HL-60 (cell line): ENCODE results near the gene RSRP1.

Experiments
- DNase-seq, 2 experiments: peaks; one replicate each; pipeline ENCODE4 v3.0.0-alpha.2; 2010 to 2020; ENCODE audit warnings: low read depth in 1 of 2, low spot score in 1 of 2
- H3K27ac ChIP-seq: fragments of 250-450 bp; sonication (Bioruptor Pico); replicated peaks from 2 replicates; pipeline ENCODE4 v1.5.1; 2020; ENCODE audit warnings: mild to moderate bottlenecking, moderate library complexity
- H3K27me3 ChIP-seq: fragments of 250-450 bp; sonication (Bioruptor Pico); 2 replicates; pipeline ENCODE4 v1.5.1; 2021; ENCODE audit warnings: mild to moderate bottlenecking, moderate library complexity; ENCODE audit not compliant: insufficient read depth, poor library complexity, severe bottlenecking
- H3K4me3 ChIP-seq: replicated peaks from 2 replicates; pipeline ENCODE4 v1.5.1; 2011; ENCODE audit warnings: mild to moderate bottlenecking, control low read depth, low read length; ENCODE audit not compliant: insufficient read depth
- CTCF ChIP-seq: IDR thresholded peaks from one replicate; pipeline ENCODE4 v1.5.1; 2011; ENCODE audit warnings: low read length, control low read depth, inconsistent platforms; ENCODE audit not compliant: insufficient read depth
- GABPA ChIP-seq: IDR thresholded peaks from 2 replicates; pipeline ENCODE4 v1.6.1; 2012; ENCODE audit warnings: low read depth
- POLR2AphosphoS5 ChIP-seq: IDR thresholded peaks from 2 replicates; pipeline ENCODE4 v1.6.1; 2012; ENCODE audit warnings: low read depth
- REST ChIP-seq: IDR thresholded peaks from 2 replicates; pipeline ENCODE4 v1.6.1; 2012; ENCODE audit warnings: low read depth; ENCODE audit not compliant: insufficient replicate concordance
- SPI1 ChIP-seq: IDR thresholded peaks from 2 replicates; pipeline ENCODE4 v1.6.1; 2012; ENCODE audit warnings: low read depth, mild to moderate bottlenecking, borderline replicate concordance

The RSRP1 gene

GRCh38 chr1:25253911-25254310, 6.7 kb upstream of the RSRP1 start:
- Histone ChIP-seq H3K27me3 (no peaks in the 10 kb centered on the region), H3K4me3 (no peak overlapping the region), H3K27ac (no peak overlapping the region)
- no peak for DNase-seq
- no peak for TF ChIP-seq REST
- TF ChIP-seq POLR2AphosphoS5, result no peak
- no peak for TF ChIP-seq SPI1
- no peak for TF ChIP-seq CTCF
- no peak for TF ChIP-seq GABPA

- Histone ChIP-seq H3K27me3 (no peaks in the 10 kb centered on the region), H3K27ac (peak overlapping the region; percentile 98), H3K4me3 (peak overlapping the region; percentile 98)
- DNase-seq, result no peak
- TF ChIP-seq CTCF, result no peak
- no peak for TF ChIP-seq SPI1
- no peak for TF ChIP-seq REST
- TF ChIP-seq GABPA, result no peak
- no peak for TF ChIP-seq POLR2AphosphoS5
Observed at GRCh38 chr1:25247829-25248754, 838 bp upstream of the RSRP1 start.

GRCh38 chr1:25246600-25247023, 642 bp downstream of the RSRP1 start:
- H3K27me3 ChIP-seq, result no peaks in the 10 kb centered on the region
- TF ChIP-seq POLR2AphosphoS5 (no peak), REST (no peak), GABPA (no peak), SPI1 (no peak), CTCF (no peak)
- no peak for DNase-seq
- peak overlapping the region; percentile 98 for H3K4me3 ChIP-seq
- peak overlapping the region; percentile 98 for H3K27ac ChIP-seq
